Kidney (tissue), 14 donors: ENCODE measurements around the gene PPFIA2. TPM values are rescaled to one million over a fixed set of nuclear protein-coding genes. Genes with fewer than 3 reads are reported as not detected.

Experiments
- DNase-seq, 5 donors: peaks; one replicate each; pipeline ENCODE4 v3.0.0-alpha.2; 2013 to 2020
- FAIRE-seq: peaks from 2 replicates; lab custom pipeline; 2012; peaks lifted over from hg19 to GRCh38; lab: Jason Lieb, UNC
- H3K27ac ChIP-seq, 2 donors: one replicate each; pipeline ENCODE4 v1.7.0; 2013; ENCODE audit warnings: low read depth in 2 of 2, low read length in 2 of 2, inconsistent platforms in 1 of 2
- H3K27me3 ChIP-seq: one replicate; pipeline ENCODE4 v1.7.1; 2013; ENCODE audit warnings: low read length, inconsistent platforms; ENCODE audit not compliant: control insufficient read depth, insufficient read depth
- H3K36me3 ChIP-seq, 3 donors: one replicate each; pipeline versions ENCODE4 v1.7.0 to v1.7.1; 2013; ENCODE audit warnings: low read length in 3 of 3, control low read depth in 1 of 3, inconsistent platforms in 1 of 3; ENCODE audit not compliant: insufficient read depth in 3 of 3, control insufficient read depth in 2 of 3
- H3K4me1 ChIP-seq, 3 donors: one replicate each; pipeline versions ENCODE4 v1.7.0 to v1.7.1; 2013; ENCODE audit warnings: low read length in 3 of 3, inconsistent platforms in 1 of 3, low read depth in 1 of 3; ENCODE audit not compliant: control insufficient read depth in 2 of 3, insufficient read depth in 2 of 3
- H3K4me3 ChIP-seq, 3 donors: one replicate each; pipeline versions ENCODE4 v1.7.0 to v1.8.1; 2013; ENCODE audit warnings: low read length in 3 of 3, control low read depth in 1 of 3, inconsistent platforms in 1 of 3
- H3K9ac ChIP-seq, 3 donors: one replicate each; pipeline versions ENCODE4 v1.7.0 to v1.7.1; 2013; ENCODE audit warnings: low read length in 3 of 3, control low read depth in 1 of 3, inconsistent platforms in 1 of 3
- H3K9me3 ChIP-seq, 3 donors: one replicate each; pipeline versions ENCODE4 v1.7.0 to v1.7.1; 2013; ENCODE audit warnings: low read length in 3 of 3, control low read depth in 1 of 3, inconsistent platforms in 1 of 3; ENCODE audit not compliant: control insufficient read depth in 2 of 3, insufficient read depth in 1 of 3
- CTCF ChIP-seq: IDR thresholded peaks from 3 replicates; pipeline ENCODE4 v1.5.1; 2012; ENCODE audit warnings: mild to moderate bottlenecking, moderate library complexity, borderline replicate concordance; ENCODE audit not compliant: insufficient read depth; ENCODE audit errors: extremely low read depth
- intact Hi-C: fragments of 100-400 bp; cut with DNase I; formaldehyde crosslinking; loops from one replicate; pipeline ENCODE4 v1.11.1; 2022
- polyA plus RNA-seq: library from polyadenylated mRNA; stranded (reverse); fragments of 350-450 nt; fragmentation: Illumina TruSeq; extraction: RNeasy Lipid Tissue Mini Kit (QIAGEN cat#74804); gene quantifications from one replicate; pipeline ENCODE4 v1.2.3, GENCODE V29; 2014; ENCODE audit warnings: low read depth, low replicate concordance; ENCODE audit not compliant: insufficient read depth
- total RNA-seq: library from RNA; stranded (reverse); fragmentation: NEBNext Ultra II Directional; extraction: Animal tissue kit (Norgen Biotek cat#: 25700); gene quantifications from one replicate; pipeline ENCODE4 v1.2.1, GENCODE V29; 2021
- donor health status: control.
- donor health status: control.
- donor health status: control.
- donor health status: control.
- donor health status: control.
- donor health status: DM: yes; HTN: yes; CAD: no.
- donor health status: Normal renal cell carcinoma (clear cell type).

Gene PPFIA2
- total and polyA plus RNA-seq, 2 donors from 2014 or later: 2.8 to 9.4 TPM

GRCh38 chr12:81633127-81633526, 126.0 kb downstream of the PPFIA2 start:
- Histone ChIP-seq H3K36me3 (no peaks in the 10 kb centered on the region), H3K4me1 (no peaks in the 10 kb centered on the region), H3K9me3 (no peaks in the 10 kb centered on the region), H3K27ac (no peak overlapping the region), H3K4me3 (no peak overlapping the region), H3K9ac (no peak overlapping the region), H3K27me3 (no peaks in the 10 kb centered on the region)
- no peak for TF ChIP-seq CTCF
- no peak for FAIRE-seq
- no peak for DNase-seq
- intact Hi-C loops: no loop called here

DNA sequence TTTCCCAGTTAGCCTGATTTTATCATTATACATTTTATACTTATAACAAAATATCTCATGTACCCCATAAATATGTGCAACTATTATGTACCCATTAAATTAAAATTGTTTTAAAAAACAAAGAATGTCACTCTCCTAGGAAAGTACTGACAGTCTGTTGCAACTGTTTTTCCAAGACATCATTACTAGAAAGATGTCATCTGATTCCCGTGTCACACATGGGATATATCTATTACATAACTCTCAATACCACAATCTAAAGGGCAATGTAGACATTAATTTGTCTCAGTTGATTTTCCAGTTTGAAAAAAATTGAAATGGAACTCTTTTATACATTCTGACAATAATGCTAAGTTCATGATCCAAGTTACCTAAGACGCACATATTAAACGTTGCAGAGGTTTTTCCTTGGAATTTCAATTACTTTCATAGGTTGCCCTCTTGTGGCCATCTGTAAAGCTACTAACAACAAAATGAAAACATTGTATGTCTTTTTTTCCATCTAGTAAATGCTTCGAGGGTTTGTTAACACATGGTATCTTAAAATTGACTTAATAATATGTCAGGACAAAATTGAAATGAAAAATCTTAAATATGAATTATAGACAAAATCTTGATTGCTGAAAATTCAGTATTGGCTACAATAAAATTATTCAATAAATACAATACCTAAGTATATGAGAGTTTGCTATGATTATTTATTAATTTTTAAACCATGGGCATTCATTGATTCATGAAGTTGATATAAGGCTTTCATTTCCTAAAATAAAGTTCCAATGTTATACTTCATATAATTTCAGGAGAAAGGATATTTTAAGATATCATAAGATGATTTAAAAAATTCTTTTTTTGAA, 131.6 kb downstream of the PPFIA2 start:
- H3K4me3 ChIP-seq: peak overlapping the region in 1 of 3 donors; percentile 25
- H3K27ac ChIP-seq: no peak overlapping the region
- no peaks in the 10 kb centered on the region for H3K27me3 ChIP-seq
- peak; percentile 60 for TF ChIP-seq CTCF
- H3K9me3 ChIP-seq: no peaks in the 10 kb centered on the region
- intact Hi-C loops: no loop called here
- peak; percentile 95 for FAIRE-seq
- H3K36me3 ChIP-seq: no peaks in the 10 kb centered on the region
- DNase-seq: peak in 2 of 5 donors; percentile 67 to 73
- H3K9ac ChIP-seq: no peak overlapping the region
- H3K4me1 ChIP-seq: no peaks in the 10 kb centered on the region

GRCh38 chr12:81626406-81626805, 132.7 kb downstream of the PPFIA2 start:
- DNase-seq (no peak), FAIRE-seq (no peak)
- TF ChIP-seq CTCF: no peak
- H3K4me1 ChIP-seq: no peaks in the 10 kb centered on the region
- no peak overlapping the region for H3K4me3 ChIP-seq
- no peak overlapping the region for H3K27ac ChIP-seq
- intact Hi-C loops: no loop called here
- no peaks in the 10 kb centered on the region for H3K36me3 ChIP-seq
- H3K27me3 ChIP-seq: no peaks in the 10 kb centered on the region
- no peaks in the 10 kb centered on the region for H3K9me3 ChIP-seq
- no peak overlapping the region for H3K9ac ChIP-seq
